GM12878 (cell line): Measurements from ENCODE around the gene KANSL3. TPM values are rescaled to one million over a fixed set of nuclear protein-coding genes. Genes with fewer than 3 reads are reported as not detected.

ENCODE experiments used
- ATAC-seq: fragments of 200-7000 bp; cut with Tn5 transposase; 3 replicates; pipeline ENCODE4 v1.9.1; 2020; ENCODE audit warnings: mild to moderate bottlenecking, moderate library complexity
- BruUV-seq: library from RNA; stranded (reverse); fragments of 400-500 nt; replicated peaks from 2 replicates; lab custom pipeline; 2021; lab: Mats Ljungman, UMichigan
- CTCF ChIA-PET: fragments of 300-600 bp; sonication (Branson Sonifier 250); formaldehyde crosslinking; extraction: SDS; loops from one replicate; lab custom pipeline; 2021; ENCODE audit warnings: inconsistent platforms; lab: Yijun Ruan, JAX
- POLR2A ChIA-PET: fragments of 350-600 bp; formaldehyde crosslinking; extraction: SDS; loops from one replicate; lab custom pipeline; 2021; ENCODE audit warnings: inconsistent platforms; lab: Charles Lee
- RAD21 ChIA-PET: fragments of 300-600 bp; sonication (Branson Sonifier 250); formaldehyde crosslinking; loops from one replicate; lab custom pipeline; 2023; ENCODE audit warnings: antibody characterized with exemption; ENCODE audit not compliant: unreplicated experiment; lab: Charles Lee
- SMC1A ChIA-PET: fragments of 300-600 bp; sonication (Branson Sonifier 250); formaldehyde crosslinking; loops from one replicate; lab custom pipeline; 2023; ENCODE audit not compliant: unreplicated experiment, uncharacterized antibody; lab: Charles Lee
- DNase-seq: peaks from one replicate; pipeline ENCODE4 v3.0.0-alpha.2; 2011; ENCODE audit warnings: low read depth, low spot score
- FAIRE-seq: peaks from 3 replicates; lab custom pipeline; 2011; peaks lifted over from hg19 to GRCh38; lab: Jason Lieb, UNC
- H2AFZ ChIP-seq: 2 replicates; pipeline ENCODE4 v1.6.0; 2011; ENCODE audit warnings: low read depth, low read length, control low read depth; ENCODE audit not compliant: control insufficient read depth
- H3K27ac ChIP-seq: 2 replicates; pipeline ENCODE4 v1.5.1; 2011; ENCODE audit warnings: control low read depth; ENCODE audit not compliant: control insufficient read depth, insufficient read depth
- H3K27me3 ChIP-seq, 2 experiments: replicated peaks in 1 of 2; 2 replicates each; pipeline versions ENCODE4 v1.6.0 to v1.6.1; 2011; ENCODE audit warnings: low read length in 1 of 2; ENCODE audit not compliant: control insufficient read depth in 2 of 2, insufficient read depth in 2 of 2
- H3K36me3 ChIP-seq, 2 experiments: 2 replicates each; pipeline ENCODE4 v1.5.1; 2011; ENCODE audit warnings: low read length in 1 of 2; ENCODE audit not compliant: control insufficient read depth in 2 of 2, insufficient read depth in 2 of 2
- H3K4me1 ChIP-seq: 2 replicates; pipeline ENCODE4 v1.6.1; 2011; ENCODE audit warnings: mild to moderate bottlenecking, low read length, moderate library complexity, mixed read lengths; ENCODE audit not compliant: control insufficient read depth, insufficient read depth
- H3K4me2 ChIP-seq: 2 replicates; pipeline ENCODE4 v1.6.0; 2011; ENCODE audit warnings: control low read depth; ENCODE audit not compliant: control insufficient read depth, insufficient read depth
- H3K4me3 ChIP-seq: fragments of 200-600 bp; sonication (generic); 2 replicates; pipeline ENCODE4 v1.5.1; 2016
- H3K79me2 ChIP-seq: 2 replicates; pipeline ENCODE4 v1.6.0; 2011; ENCODE audit warnings: low read length; ENCODE audit not compliant: control insufficient read depth, insufficient read depth
- H3K9ac ChIP-seq: 2 replicates; pipeline ENCODE4 v1.8.0; 2011; ENCODE audit warnings: low read length, control low read depth, mixed read lengths; ENCODE audit not compliant: control insufficient read depth, insufficient read depth
- H3K9me3 ChIP-seq: replicated peaks from 3 replicates; pipeline ENCODE4 v1.5.1; 2011; ENCODE audit warnings: mild to moderate bottlenecking, low read length; ENCODE audit not compliant: control insufficient read depth, insufficient read depth
- H4K20me1 ChIP-seq: 2 replicates; pipeline ENCODE4 v1.6.0; 2011; ENCODE audit not compliant: control insufficient read depth, insufficient read depth
- BCL11A ChIP-seq: IDR thresholded peaks from 2 replicates; pipeline ENCODE4 v1.6.1; 2011; ENCODE audit warnings: low read depth, low read length
- BRCA1 ChIP-seq: IDR thresholded peaks from 2 replicates; pipeline ENCODE4 v1.6.1; 2011; ENCODE audit warnings: low read depth, low read length, improper control_type of control experiment
- CEBPB ChIP-seq, 2 experiments: fragments of 150-350 bp in 1 of 2; IDR thresholded peaks; 2 replicates each; pipeline ENCODE4 v1.6.1; 2012 to 2014; ENCODE audit warnings: low read depth in 2 of 2, low read length in 2 of 2, borderline replicate concordance in 1 of 2, inconsistent platforms in 1 of 2
- DPF2 ChIP-seq: fragments of 450-650 bp; IDR thresholded peaks from 2 replicates; pipeline ENCODE4 v1.6.1; 2017; ENCODE audit warnings: mild to moderate bottlenecking
- HDGF ChIP-seq: fragments of 450-650 bp; IDR thresholded peaks from 2 replicates; pipeline ENCODE4 v1.6.1; 2016; ENCODE audit warnings: antibody characterized with exemption
- JUND ChIP-seq: IDR thresholded peaks from 2 replicates; pipeline ENCODE4 v1.6.1; 2012; ENCODE audit warnings: low read depth, mild to moderate bottlenecking, low read length, improper control_type of control experiment, moderate library complexity
- NFXL1 ChIP-seq: fragments of 450-650 bp; IDR thresholded peaks from 2 replicates; pipeline ENCODE4 v1.6.1; 2017; ENCODE audit warnings: antibody characterized with exemption, mild to moderate bottlenecking, borderline replicate concordance
- RUNX3 ChIP-seq: IDR thresholded peaks from 2 replicates; pipeline ENCODE4 v1.6.1; 2012; ENCODE audit warnings: low read length, inconsistent platforms
- SIX5 ChIP-seq: IDR thresholded peaks from 2 replicates; pipeline ENCODE4 v1.6.1; 2011; ENCODE audit warnings: mild to moderate bottlenecking, low read depth, low read length, moderate library complexity; ENCODE audit not compliant: severe bottlenecking
- SMAD1 ChIP-seq: fragments of 450-650 bp; IDR thresholded peaks from 2 replicates; pipeline ENCODE4 v1.6.1; 2018; ENCODE audit warnings: mild to moderate bottlenecking, low read depth; ENCODE audit not compliant: partially characterized antibody
- SMAD5 ChIP-seq: IDR thresholded peaks from 2 replicates; pipeline ENCODE4 v1.6.1; 2016; ENCODE audit warnings: antibody characterized with exemption, low read depth
- SREBF1 ChIP-seq: IDR thresholded peaks from 2 replicates; pipeline ENCODE4 v1.6.1; 2012; ENCODE audit warnings: mild to moderate bottlenecking, low read length
- TAF1 ChIP-seq: IDR thresholded peaks from 2 replicates; pipeline ENCODE4 v1.6.1; 2011; ENCODE audit warnings: mild to moderate bottlenecking, low read depth, low read length, borderline replicate concordance
- YBX1 ChIP-seq: fragments of 450-650 bp; IDR thresholded peaks from 2 replicates; pipeline ENCODE4 v1.6.1; 2016; ENCODE audit warnings: antibody characterized with exemption
- ZNF24 ChIP-seq: fragments of 450-650 bp; IDR thresholded peaks from 2 replicates; pipeline ENCODE4 v1.6.1; 2017; ENCODE audit warnings: antibody characterized with exemption, mild to moderate bottlenecking
- ZNF384 ChIP-seq: IDR thresholded peaks from 2 replicates; pipeline ENCODE4 v1.6.1; 2012; ENCODE audit warnings: low read depth, mild to moderate bottlenecking, low read length, improper control_type of control experiment, borderline replicate concordance
- WGBS: methylation state at CpG from one replicate; pipeline ENCODE4 v1.1.6; 2016; ENCODE audit warnings: low lambda C conversion rate; ENCODE audit not compliant: insufficient replicate concordance, insufficient coverage; ENCODE audit errors: missing lambda C conversion rate; 5-methylcytosine and 5-hydroxymethylcytosine counted together
- in situ Hi-C: fragments of 300-500 bp; cut with MboI; formaldehyde crosslinking; loops from 9 replicates; pipeline ENCODE4 v1.14.3; 2018; ENCODE audit warnings: mixed read lengths
- intact Hi-C: fragments of 100-400 bp; cut with micrococcal nuclease; formaldehyde crosslinking; loops from one replicate; pipeline ENCODE4 v1.14.2; 2022; ENCODE audit not compliant: unreplicated experiment
- polyA plus RNA-seq, 11 experiments: library from polyadenylated mRNA; depleted of rRNA in 4 of 11; unstranded in 6 of 11; stranded (reverse) in 5 of 11; fragments of >200 nt; fragmentation: Nextera tagmentation in 4 of 11; fragmentation: Illumina TruSeq in 1 of 11; extraction: Ambion mirVana in 4 of 11; extraction: Trizol in 1 of 11; gene quantifications; 1 replicate in 1 of 11; 2 replicates in 10 of 11; pipeline versions ENCODE4 v1.2.1 to v1.2.3, GENCODE V29; 2011 to 2016; ENCODE audit warnings: inconsistent platforms in 2 of 11, missing spikeins in 2 of 11, low read depth in 1 of 11
- total RNA-seq, 4 experiments: library from RNA; depleted of rRNA in 3 of 4; stranded (reverse); fragments of >200 nt in 3 of 4; fragmentation: Illumina TruSeq in 1 of 4; extraction: Trizol in 1 of 4; gene quantifications; 2 replicates each; pipeline versions ENCODE4 v1.2.1 to v1.2.3, GENCODE V29; 2013 to 2021
- TF ChIP-seq, protein P1 (sequence below): fragments of 450-650 bp; IDR thresholded peaks from 2 replicates; pipeline ENCODE4 v1.6.1; 2016; ENCODE audit warnings: mild to moderate bottlenecking
- TF ChIP-seq, protein P2 (sequence below): fragments of 450-650 bp; IDR thresholded peaks from 2 replicates; pipeline ENCODE4 v1.6.1; 2018; ENCODE audit warnings: mild to moderate bottlenecking, low read depth, moderate library complexity; ENCODE audit not compliant: partially characterized antibody
- TF ChIP-seq, protein P3 (sequence below): fragments of 450-650 bp; IDR thresholded peaks from 2 replicates; pipeline ENCODE4 v1.6.1; 2017; ENCODE audit warnings: borderline replicate concordance

Gene KANSL3
- total and polyA plus RNA-seq, 10 of the 15 experiments (the other 5 are each of a cell fraction or from before 2014, with no cell fraction given): 5.6 to 25.9 (median 16.7) TPM

DNA sequence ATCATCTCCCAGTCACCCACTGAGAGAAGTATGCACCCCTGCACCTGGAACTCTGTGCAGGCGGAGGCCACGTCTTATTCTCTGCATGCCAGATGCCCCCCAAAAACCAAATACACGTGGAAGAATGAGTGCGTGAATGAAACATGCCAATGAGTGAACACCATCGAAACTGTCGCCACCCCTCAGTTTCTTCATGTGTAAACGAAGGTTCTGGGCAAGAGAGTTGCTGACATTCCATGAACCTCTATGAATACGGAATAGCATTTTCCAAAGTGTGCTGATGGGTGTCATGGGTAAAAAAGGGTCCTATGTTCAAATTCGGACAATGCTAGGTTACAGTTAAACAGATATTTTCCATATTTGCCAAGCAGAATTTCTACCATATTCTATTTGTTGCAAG lies 24.2 kb upstream of the KANSL3 start:
- ChIA-PET SMC1A (no interaction called here), RAD21 (no interaction called here)

More for the DNA sequence above, 24.2 kb upstream of the KANSL3 start:
- H3K4me1 ChIP-seq: no peaks in the 10 kb centered on the region
- H3K9me3 ChIP-seq: no peaks in the 10 kb centered on the region
- no peak for ATAC-seq
- CTCF ChIA-PET: no interaction called here
- in situ Hi-C loops: no loop called here
- H2AFZ ChIP-seq: no peak overlapping the region
- 52% methylated on average over 9 of the region's 9 CpGs for WGBS
- no peak for TF ChIP-seq SMAD1
- TF ChIP-seq CEBPB (IDR thresholded peaks at IDR 0.05; ENCODE audit: borderline replicate concordance in 1 of 2, low read depth in 2 of 2, low read length in 2 of 2): no peak
- no peak for TF ChIP-seq SIX5
- no peak for TF ChIP-seq SMAD5
- TF ChIP-seq ZNF24: no peak
- no peak for TF ChIP-seq ZNF384
- TF ChIP-seq NFXL1: no peak
- TF ChIP-seq, protein P1, sequence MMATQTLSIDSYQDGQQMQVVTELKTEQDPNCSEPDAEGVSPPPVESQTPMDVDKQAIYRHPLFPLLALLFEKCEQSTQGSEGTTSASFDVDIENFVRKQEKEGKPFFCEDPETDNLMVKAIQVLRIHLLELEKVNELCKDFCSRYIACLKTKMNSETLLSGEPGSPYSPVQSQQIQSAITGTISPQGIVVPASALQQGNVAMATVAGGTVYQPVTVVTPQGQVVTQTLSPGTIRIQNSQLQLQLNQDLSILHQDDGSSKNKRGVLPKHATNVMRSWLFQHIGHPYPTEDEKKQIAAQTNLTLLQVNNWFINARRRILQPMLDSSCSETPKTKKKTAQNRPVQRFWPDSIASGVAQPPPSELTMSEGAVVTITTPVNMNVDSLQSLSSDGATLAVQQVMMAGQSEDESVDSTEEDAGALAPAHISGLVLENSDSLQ: no peak
- no peak for TF ChIP-seq HDGF
- TF ChIP-seq BCL11A: no peak
- TF ChIP-seq, protein P2, sequence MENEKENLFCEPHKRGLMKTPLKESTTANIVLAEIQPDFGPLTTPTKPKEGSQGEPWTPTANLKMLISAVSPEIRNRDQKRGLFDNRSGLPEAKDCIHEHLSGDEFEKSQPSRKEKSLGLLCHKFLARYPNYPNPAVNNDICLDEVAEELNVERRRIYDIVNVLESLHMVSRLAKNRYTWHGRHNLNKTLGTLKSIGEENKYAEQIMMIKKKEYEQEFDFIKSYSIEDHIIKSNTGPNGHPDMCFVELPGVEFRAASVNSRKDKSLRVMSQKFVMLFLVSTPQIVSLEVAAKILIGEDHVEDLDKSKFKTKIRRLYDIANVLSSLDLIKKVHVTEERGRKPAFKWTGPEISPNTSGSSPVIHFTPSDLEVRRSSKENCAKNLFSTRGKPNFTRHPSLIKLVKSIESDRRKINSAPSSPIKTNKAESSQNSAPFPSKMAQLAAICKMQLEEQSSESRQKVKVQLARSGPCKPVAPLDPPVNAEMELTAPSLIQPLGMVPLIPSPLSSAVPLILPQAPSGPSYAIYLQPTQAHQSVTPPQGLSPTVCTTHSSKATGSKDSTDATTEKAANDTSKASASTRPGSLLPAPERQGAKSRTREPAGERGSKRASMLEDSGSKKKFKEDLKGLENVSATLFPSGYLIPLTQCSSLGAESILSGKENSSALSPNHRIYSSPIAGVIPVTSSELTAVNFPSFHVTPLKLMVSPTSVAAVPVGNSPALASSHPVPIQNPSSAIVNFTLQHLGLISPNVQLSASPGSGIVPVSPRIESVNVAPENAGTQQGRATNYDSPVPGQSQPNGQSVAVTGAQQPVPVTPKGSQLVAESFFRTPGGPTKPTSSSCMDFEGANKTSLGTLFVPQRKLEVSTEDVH: no peak
- TF ChIP-seq TAF1: no peak
- no peak for TF ChIP-seq YBX1
- TF ChIP-seq SREBF1: no peak
- no peak for TF ChIP-seq JUND
- TF ChIP-seq BRCA1: no peak
- TF ChIP-seq DPF2: no peak
- TF ChIP-seq RUNX3: no peak
- TF ChIP-seq, protein P3, sequence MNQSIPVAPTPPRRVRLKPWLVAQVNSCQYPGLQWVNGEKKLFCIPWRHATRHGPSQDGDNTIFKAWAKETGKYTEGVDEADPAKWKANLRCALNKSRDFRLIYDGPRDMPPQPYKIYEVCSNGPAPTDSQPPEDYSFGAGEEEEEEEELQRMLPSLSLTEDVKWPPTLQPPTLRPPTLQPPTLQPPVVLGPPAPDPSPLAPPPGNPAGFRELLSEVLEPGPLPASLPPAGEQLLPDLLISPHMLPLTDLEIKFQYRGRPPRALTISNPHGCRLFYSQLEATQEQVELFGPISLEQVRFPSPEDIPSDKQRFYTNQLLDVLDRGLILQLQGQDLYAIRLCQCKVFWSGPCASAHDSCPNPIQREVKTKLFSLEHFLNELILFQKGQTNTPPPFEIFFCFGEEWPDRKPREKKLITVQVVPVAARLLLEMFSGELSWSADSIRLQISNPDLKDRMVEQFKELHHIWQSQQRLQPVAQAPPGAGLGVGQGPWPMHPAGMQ: no peak
- TF ChIP-seq, all 136 proteins: peak for 0
- Histone ChIP-seq H3K9ac (no peak overlapping the region), H3K27ac (no peak overlapping the region), H3K79me2 (no peaks in the 10 kb centered on the region), H3K4me3 (no peak overlapping the region), H3K27me3 (0 out of 4 replicates have a peak, but pooled peaks cover 0 to 2% of the 10 kb centered on the region in 2 experiments), H3K36me3 (no peaks in the 10 kb centered on the region), H4K20me1 (no peaks in the 10 kb centered on the region), H3K4me2 (no peak overlapping the region)
- POLR2A ChIA-PET: no interaction called here
- FAIRE-seq (no peak), DNase-seq (no peak)
- BruUV-seq: no TSS peak
- intact Hi-C loops: no loop called here
